GM13977 (cell line): ENCODE results near the gene ATG4B.

Experiments used
- DNase-seq: peaks from one replicate; pipeline ENCODE4 v3.0.0; 2012; ENCODE audit warnings: low spot score
- CTCF ChIP-seq: IDR thresholded peaks from 2 replicates; pipeline ENCODE4 v1.5.1; 2012; ENCODE audit warnings: mild to moderate bottlenecking, control low read depth; ENCODE audit not compliant: insufficient read depth; ENCODE audit errors: extremely low read depth, missing control alignments
- in situ Hi-C: fragments of 300-500 bp; cut with MboI; formaldehyde crosslinking; loops from one replicate; pipeline ENCODE4 v1.12.0; 2022; ENCODE audit warnings: low sequenced_read_pairs, low pct_unique_long_range_greater_than_20kb, mixed read lengths, inconsistent platforms; ENCODE audit not compliant: unreplicated experiment

Gene ATG4B

GRCh38 chr2:241618829-241619228, 18.7 kb upstream of the ATG4B start:
- in situ Hi-C loops = no loop called here
- no peak for TF ChIP-seq CTCF
- no peak for DNase-seq

GRCh38 chr2:241619597-241620418, 17.7 kb upstream of the ATG4B start:
- in situ Hi-C loops = no loop called here
- TF ChIP-seq CTCF = no peak
- no peak for DNase-seq

- no peak for DNase-seq
- in situ Hi-C loops = no loop called here
- no peak for TF ChIP-seq CTCF
Observed at GRCh38 chr2:241620419-241620769, 17.1 kb upstream of the ATG4B start.

GRCh38 chr2:241627675-241628074, 9.8 kb upstream of the ATG4B start:
- no peak for TF ChIP-seq CTCF
- in situ Hi-C loops = no loop called here
- no peak for DNase-seq

GRCh38 chr2:241629762-241630435, 7.6 kb upstream of the ATG4B start:
- in situ Hi-C loops = no loop called here
- DNase-seq = no peak
- TF ChIP-seq CTCF = no peak

- DNase-seq = no peak
- no peak for TF ChIP-seq CTCF
- in situ Hi-C loops = no loop called here
Observed at GRCh38 chr2:241632478-241633325, 4.8 kb upstream of the ATG4B start.
